Retina (tissue), 1 donor: ENCODE measurements around the gene MTRF1.
"Not testable (repeated sequence)": the region's sequence is repeated elsewhere in the genome, so short reads cannot be mapped to it uniquely, and the experiment has no call there.

Experiments
- DNase-seq: peaks from one replicate; pipeline ENCODE4 v3.0.0-alpha.2; 2016

Gene MTRF1

GRCh38 chr13:41279156-41279555 lies 15.8 kb upstream of the MTRF1 start:
- DNase-seq = not testable (repeated sequence)

- DNase-seq = no peak
Measured at GRCh38 chr13:41276824-41277223, 13.4 kb upstream of the MTRF1 start.

GRCh38 chr13:41274881-41275280 lies 11.5 kb upstream of the MTRF1 start:
- DNase-seq = no peak

- DNase-seq = no peak
Measured at GRCh38 chr13:41273831-41274441, 10.6 kb upstream of the MTRF1 start.

- DNase-seq = no peak
Measured at GRCh38 chr13:41271456-41272285, 8.3 kb upstream of the MTRF1 start.

GRCh38 chr13:41268764-41269163 lies 5.4 kb upstream of the MTRF1 start:
- DNase-seq = no peak

- no peak for DNase-seq
Measured at GRCh38 chr13:41267106-41267505, 3.7 kb upstream of the MTRF1 start.

GRCh38 chr13:41259875-41260501 lies 3.4 kb downstream of the MTRF1 start:
- no peak for DNase-seq

GRCh38 chr13:41257535-41257934 lies 5.8 kb downstream of the MTRF1 start:
- DNase-seq = no peak

- DNase-seq = no peak
Measured at GRCh38 chr13:41254902-41255301, 8.5 kb downstream of the MTRF1 start.

GRCh38 chr13:41250993-41251392 lies 12.4 kb downstream of the MTRF1 start:
- no peak for DNase-seq

GRCh38 chr13:41246969-41247680 lies 16.3 kb downstream of the MTRF1 start:
- no peak for DNase-seq

- no peak for DNase-seq
Measured at GRCh38 chr13:41244556-41244955, 18.8 kb downstream of the MTRF1 start.

GRCh38 chr13:41241626-41242025 lies 21.8 kb downstream of the MTRF1 start:
- no peak for DNase-seq

- DNase-seq = no peak
Measured at GRCh38 chr13:41236369-41236768, 27.0 kb downstream of the MTRF1 start.

GRCh38 chr13:41232578-41233480 lies 30.5 kb downstream of the MTRF1 start:
- DNase-seq = no peak

GRCh38 chr13:41231786-41232185 lies 31.6 kb downstream of the MTRF1 start:
- no peak for DNase-seq

- DNase-seq = no peak
Measured at GRCh38 chr13:41231025-41231677, 32.2 kb downstream of the MTRF1 start.

GRCh38 chr13:41229356-41229755 lies 34.0 kb downstream of the MTRF1 start:
- DNase-seq = no peak

GRCh38 chr13:41224113-41225110 lies 39.0 kb downstream of the MTRF1 start:
- no peak for DNase-seq
